ENCODE results near the gene TWIST1.

TWIST1 gene

GRCh38 chr7:19143881-19144574 lies 26.6 kb upstream of the TWIST1 start:
- TF ChIP-seq CTCF (IDR thresholded peaks at IDR 0.05; ENCODE audit: extremely low read depth, insufficient read depth, missing control alignments), result no peak
- no peak for DNase-seq (ENCODE audit: low spot score)
- in situ Hi-C loops (cut with MboI; ENCODE audit: low pct_unique_long_range_greater_than_20kb, low sequenced_read_pairs, unreplicated experiment), result no loop called here

GRCh38 chr7:19139706-19140327 lies 22.4 kb upstream of the TWIST1 start:
- no peak for TF ChIP-seq CTCF (IDR thresholded peaks at IDR 0.05; ENCODE audit: extremely low read depth, insufficient read depth, missing control alignments)
- in situ Hi-C loops (cut with MboI; ENCODE audit: low pct_unique_long_range_greater_than_20kb, low sequenced_read_pairs, unreplicated experiment), result no loop called here
- DNase-seq (ENCODE audit: low spot score), result no peak

- DNase-seq (ENCODE audit: low spot score), result no peak
- TF ChIP-seq CTCF (IDR thresholded peaks at IDR 0.05; ENCODE audit: extremely low read depth, insufficient read depth, missing control alignments), result no peak
- in situ Hi-C loops (cut with MboI; ENCODE audit: low pct_unique_long_range_greater_than_20kb, low sequenced_read_pairs, unreplicated experiment), result no loop called here
Observed at GRCh38 chr7:19133886-19134285, 16.4 kb upstream of the TWIST1 start.

GRCh38 chr7:19133390-19133789 lies 16.0 kb upstream of the TWIST1 start:
- TF ChIP-seq CTCF (IDR thresholded peaks at IDR 0.05; ENCODE audit: extremely low read depth, insufficient read depth, missing control alignments), result no peak
- in situ Hi-C loops (cut with MboI; ENCODE audit: low pct_unique_long_range_greater_than_20kb, low sequenced_read_pairs, unreplicated experiment), result no loop called here
- DNase-seq (ENCODE audit: low spot score), result no peak

GRCh38 chr7:19128856-19129255 lies 11.4 kb upstream of the TWIST1 start:
- no peak for DNase-seq (ENCODE audit: low spot score)
- no peak for TF ChIP-seq CTCF (IDR thresholded peaks at IDR 0.05; ENCODE audit: extremely low read depth, insufficient read depth, missing control alignments)
- in situ Hi-C loops (cut with MboI; ENCODE audit: low pct_unique_long_range_greater_than_20kb, low sequenced_read_pairs, unreplicated experiment), result no loop called here

GRCh38 chr7:19121977-19122588 lies 4.6 kb upstream of the TWIST1 start:
- DNase-seq (ENCODE audit: low spot score), result no peak
- TF ChIP-seq CTCF (IDR thresholded peaks at IDR 0.05; ENCODE audit: extremely low read depth, insufficient read depth, missing control alignments), result peak; percentile 42
- in situ Hi-C loops (cut with MboI; ENCODE audit: low pct_unique_long_range_greater_than_20kb, low sequenced_read_pairs, unreplicated experiment), result no loop called here

Data from GM13977 (cell line).